Peyer's patch (tissue), 4 donors: ENCODE data around the gene DACT2. TPM values are rescaled to one million over a fixed set of nuclear protein-coding genes. Genes with fewer than 3 reads are reported as not detected.
"Not testable (repeated sequence)": the region's sequence is repeated elsewhere in the genome, so short reads cannot be mapped to it uniquely, and the experiment has no call there.

Experiments used
- DNase-seq, 3 donors: peaks; one replicate each; pipeline ENCODE4 v3.0.0-alpha.2; 2017 to 2019
- H3K27ac ChIP-seq, 4 donors: fragments of 200-600 bp; sonication (generic); one replicate each; pipeline ENCODE4 v1.5.1; 2016 to 2019
- H3K27me3 ChIP-seq, 2 donors: fragments of 200-600 bp; sonication (generic); one replicate each; pipeline ENCODE4 v1.5.1; 2019
- H3K36me3 ChIP-seq, 3 donors: fragments of 200-600 bp; sonication (generic); one replicate each; pipeline ENCODE4 v1.5.1; 2016 to 2019
- H3K4me1 ChIP-seq, 4 donors: fragments of 200-600 bp; sonication (generic); one replicate each; pipeline ENCODE4 v1.5.1; 2016 to 2019
- H3K4me3 ChIP-seq, 4 donors: fragments of 200-600 bp; sonication (generic); 1 replicate in 3 of 4; 2 replicates in 1 of 4; pipeline ENCODE4 v1.5.1; 2016 to 2019; ENCODE audit warnings: mild to moderate bottlenecking in 1 of 4
- H3K9me3 ChIP-seq, 4 donors: fragments of 200-600 bp; sonication (generic); one replicate each; pipeline ENCODE4 v1.5.1; 2016 to 2019; ENCODE audit warnings: mild to moderate bottlenecking in 1 of 4
- CTCF ChIP-seq, 6 experiments: fragments of 450-650 bp in 4 of 6; fragments of 200-600 bp in 2 of 6; sonication (generic) in 1 of 6; IDR thresholded peaks; one replicate each; pipeline ENCODE4 v1.5.1; 2017 to 2019; ENCODE audit warnings: antibody characterized with exemption in 6 of 6, mild to moderate bottlenecking in 3 of 6, moderate library complexity in 1 of 6
- POLR2A ChIP-seq, 2 donors: fragments of 450-650 bp; IDR thresholded peaks; one replicate each; pipeline ENCODE4 v1.5.1; 2017; ENCODE audit warnings: antibody characterized with exemption in 2 of 2, mild to moderate bottlenecking in 2 of 2, moderate library complexity in 2 of 2
- total RNA-seq, 4 donors: library from RNA; depleted of rRNA; stranded (reverse); fragments of >200 nt; gene quantifications; one replicate each; pipeline ENCODE4 v1.1.0, GENCODE V29; 2016

DACT2 gene
- total RNA-seq, 4 donors from 2014 or later: 0.35 to 2.7 (median 1.8) TPM

GRCh38 chr6:168269455-168270243, 49.9 kb downstream of the DACT2 start:
- TF ChIP-seq CTCF (IDR thresholded peaks at IDR 0.05): no peak
- TF ChIP-seq POLR2A (IDR thresholded peaks at IDR 0.05): no peak

GRCh38 chr6:168268755-168269154, 50.8 kb downstream of the DACT2 start:
- no peak for DNase-seq
- H3K27ac ChIP-seq: no peak overlapping the region
- H3K9me3 ChIP-seq: no peaks in the 10 kb centered on the region
- peaks cover 0 to 16% (median 0%) of the 10 kb centered on the region in 4 donors for H3K4me1 ChIP-seq
- TF ChIP-seq CTCF (IDR thresholded peaks at IDR 0.05): no peak
- TF ChIP-seq POLR2A (IDR thresholded peaks at IDR 0.05): no peak
- no peak overlapping the region for H3K4me3 ChIP-seq
- no peaks in the 10 kb centered on the region for H3K36me3 ChIP-seq
- H3K27me3 ChIP-seq: no peaks in the 10 kb centered on the region

More at GRCh38 chr6:168269455-168270243, 49.9 kb downstream of the DACT2 start:
- Histone ChIP-seq H3K4me1 (peaks cover 0 to 12% (median 0%) of the 10 kb centered on the region in 4 donors), H3K27me3 (no peaks in the 10 kb centered on the region), H3K4me3 (no peak overlapping the region), H3K36me3 (no peaks in the 10 kb centered on the region), H3K27ac (no peak overlapping the region), H3K9me3 (no peaks in the 10 kb centered on the region)
- DNase-seq: no peak

- H3K9me3 ChIP-seq: not testable (repeated sequence)
Observed at GRCh38 chr6:168267779-168268178, 51.8 kb downstream of the DACT2 start.

GRCh38 chr6:168265827-168266815, 53.5 kb downstream of the DACT2 start:
- TF ChIP-seq CTCF (IDR thresholded peaks at IDR 0.05) (no peak), POLR2A (IDR thresholded peaks at IDR 0.05) (no peak)
- Histone ChIP-seq H3K4me3 (no peak overlapping the region), H3K36me3 (no peaks in the 10 kb centered on the region), H3K9me3 (no peaks in the 10 kb centered on the region), H3K27ac (no peak overlapping the region), H3K4me1 (peaks cover 0 to 20% (median 2%) of the 10 kb centered on the region in 4 donors), H3K27me3 (no peaks in the 10 kb centered on the region)
- no peak for DNase-seq

More at GRCh38 chr6:168267779-168268178, 51.8 kb downstream of the DACT2 start:
- H3K27ac ChIP-seq, DNase-seq, H3K36me3 ChIP-seq, H3K27me3 ChIP-seq, H3K4me3 ChIP-seq: not testable (repeated sequence)
- H3K4me1 ChIP-seq: peaks cover 0 to 15% (median 0%) of the 10 kb centered on the region in 4 donors

GRCh38 chr6:168265394-168265793, 54.2 kb downstream of the DACT2 start:
- H3K4me1 ChIP-seq: peaks cover 0 to 27% (median 4%) of the 10 kb centered on the region in 4 donors
- no peaks in the 10 kb centered on the region for H3K9me3 ChIP-seq
- TF ChIP-seq CTCF (IDR thresholded peaks at IDR 0.05) (no peak), POLR2A (IDR thresholded peaks at IDR 0.05) (no peak)
- no peaks in the 10 kb centered on the region for H3K36me3 ChIP-seq
- no peaks in the 10 kb centered on the region for H3K27me3 ChIP-seq
- no peak overlapping the region for H3K27ac ChIP-seq
- no peak for DNase-seq
- no peak overlapping the region for H3K4me3 ChIP-seq
